ENCODE data around the gene SMARCD1. TPM values are rescaled to one million over a fixed set of nuclear protein-coding genes. Genes with fewer than 3 reads are reported as not detected.
"Not testable (repeated sequence)": the region's sequence is repeated elsewhere in the genome, so short reads cannot be mapped to it uniquely, and the experiment has no call there.

SMARCD1 gene
- polyA plus RNA-seq, 3 donors = 157 to 185 (median 168) TPM

- no peak for DNase-seq (ENCODE audit: low read depth in 3 of 3, low spot score in 2 of 3)
Observed at GRCh38 chr12:50123203-50123602, 38.1 kb downstream of the SMARCD1 start.

GRCh38 chr12:50127546-50127945 is 42.4 kb downstream of the SMARCD1 start:
- DNase-seq (ENCODE audit: low read depth in 3 of 3, low spot score in 2 of 3) = no peak

- no peak for DNase-seq (ENCODE audit: low read depth in 3 of 3, low spot score in 2 of 3)
Observed at GRCh38 chr12:50129290-50129689, 44.1 kb downstream of the SMARCD1 start.

GRCh38 chr12:50132505-50133135 is 47.5 kb downstream of the SMARCD1 start:
- no peak for DNase-seq (ENCODE audit: low read depth in 3 of 3, low spot score in 2 of 3)

- DNase-seq (ENCODE audit: low read depth in 3 of 3, low spot score in 2 of 3) = no peak
Observed at GRCh38 chr12:50142993-50143392, 57.9 kb downstream of the SMARCD1 start.

- DNase-seq (ENCODE audit: low read depth in 3 of 3, low spot score in 2 of 3) = no peak
Observed at GRCh38 chr12:50145439-50145838, 60.3 kb downstream of the SMARCD1 start.

GRCh38 chr12:50147281-50147680 is 62.1 kb downstream of the SMARCD1 start:
- no peak for DNase-seq (ENCODE audit: low read depth in 3 of 3, low spot score in 2 of 3)

GRCh38 chr12:50148011-50148410 is 62.9 kb downstream of the SMARCD1 start:
- not testable (repeated sequence) for DNase-seq (ENCODE audit: low read depth in 3 of 3, low spot score in 2 of 3)

- no peak for DNase-seq (ENCODE audit: low read depth in 3 of 3, low spot score in 2 of 3)
Observed at GRCh38 chr12:50149311-50149710, 64.2 kb downstream of the SMARCD1 start.

Other genes with a start within 250 kb of the SMARCD1 start
- gene BCDIN3D, start 242.2 kb upstream of the SMARCD1 start, polyA plus RNA-seq (ENCODE audit: insufficient read length in 3 of 3) = 1 to 10 TPM; 6.7 to 8.7 (median 8.1) TPM
- 1 to 10 TPM; 2.1 to 5.9 (median 2.8) TPM for gene FAIM2, start 181.4 kb upstream of the SMARCD1 start, polyA plus RNA-seq (ENCODE audit: insufficient read length in 3 of 3)
- gene AQP2, start 134.6 kb upstream of the SMARCD1 start, polyA plus RNA-seq (ENCODE audit: insufficient read length in 3 of 3) = 100 to 1,000 TPM in 1 of 3 donors, 10 to 100 TPM in 2; 78.6 to 104 (median 97.4) TPM
- 1 to 10 TPM; 1.1 to 2.2 (median 2.0) TPM for gene AQP5, start 123.5 kb upstream of the SMARCD1 start, polyA plus RNA-seq (ENCODE audit: insufficient read length in 3 of 3)
- gene AQP6, start 112.4 kb upstream of the SMARCD1 start, polyA plus RNA-seq (ENCODE audit: insufficient read length in 3 of 3) = 10 to 100 TPM; 16.1 to 19.3 (median 18.4) TPM
- gene RACGAP1, start 59.8 kb upstream of the SMARCD1 start, polyA plus RNA-seq (ENCODE audit: insufficient read length in 3 of 3) = 10 to 100 TPM; 51.5 to 58.4 (median 57.5) TPM
- 1 to 10 TPM; 3.3 to 4.1 (median 4.0) TPM for gene ASIC1, start 27.7 kb upstream of the SMARCD1 start, polyA plus RNA-seq (ENCODE audit: insufficient read length in 3 of 3)
- gene GPD1, start 18.7 kb downstream of the SMARCD1 start, polyA plus RNA-seq (ENCODE audit: insufficient read length in 3 of 3) = 10 to 100 TPM; 49.8 to 81.4 (median 75.1) TPM
- gene COX14, start 26.9 kb downstream of the SMARCD1 start, polyA plus RNA-seq (ENCODE audit: insufficient read length in 3 of 3) = 10 to 100 TPM; 51.8 to 58.8 (median 54.8) TPM
- gene CERS5, start 82.0 kb downstream of the SMARCD1 start, polyA plus RNA-seq (ENCODE audit: insufficient read length in 3 of 3) = 10 to 100 TPM; 84.5 to 87.9 (median 86.1) TPM
- 10 to 100 TPM; 90.8 to 98.1 (median 92.2) TPM for gene LIMA1, start 198.2 kb downstream of the SMARCD1 start, polyA plus RNA-seq (ENCODE audit: insufficient read length in 3 of 3)